B cell (primary cell): ENCODE data around the gene CCDC78. TPM values are rescaled to one million over a fixed set of nuclear protein-coding genes. Genes with fewer than 3 reads are reported as not detected.

ENCODE experiments used
- ATAC-seq: fragments of 200-7000 bp; cut with Tn5 transposase; one replicate; pipeline ENCODE4 v1.10.0; 2021; ENCODE audit warnings: low read depth, mild to moderate bottlenecking, moderate number of reproducible peaks, moderate library complexity
- CTCF ChIA-PET: fragments of 350-600 bp; sonication (Branson Sonifier 250); formaldehyde crosslinking; loops from one replicate; lab custom pipeline; 2021; ENCODE audit warnings: antibody characterized with exemption, inconsistent platforms; lab: Charles Lee
- POLR2A ChIA-PET: fragments of 350-600 bp; sonication (Branson Sonifier 250); formaldehyde crosslinking; loops from one replicate; lab custom pipeline; 2021; ENCODE audit warnings: antibody characterized with exemption; lab: Charles Lee
- DNase-seq: peaks from one replicate; pipeline ENCODE4 v3.0.0; 2013
- H2AFZ ChIP-seq: 2 replicates; pipeline ENCODE4 v1.6.1; 2012; ENCODE audit warnings: mild to moderate bottlenecking, low read depth, low read length; ENCODE audit not compliant: insufficient read depth, poor library complexity, severe bottlenecking
- H3K27ac ChIP-seq, 2 donors: 1 replicate in 1 of 2; 2 replicates in 1 of 2; pipeline ENCODE4 v1.5.1; 2012 to 2013; ENCODE audit warnings: low read length in 2 of 2, mild to moderate bottlenecking in 2 of 2, moderate library complexity in 1 of 2
- H3K27me3 ChIP-seq, 4 experiments: fragments of 200-600 bp in 1 of 4; sonication (generic) in 1 of 4; replicated peaks in 1 of 4; 1 replicate in 2 of 4; 2 replicates in 2 of 4; pipeline versions ENCODE4 v1.6.1 to v1.7.0; 2013 to 2016; ENCODE audit warnings: low read length in 3 of 4, mild to moderate bottlenecking in 2 of 4, mixed read lengths in 1 of 4, moderate library complexity in 1 of 4; ENCODE audit not compliant: insufficient read depth in 4 of 4, control insufficient read depth in 3 of 4; ENCODE audit errors: control extremely low read depth in 1 of 4
- H3K36me3 ChIP-seq, 2 experiments: replicated peaks in 1 of 2; 1 replicate in 1 of 2; 2 replicates in 1 of 2; pipeline versions ENCODE4 v1.6.1 to v1.7.1; 2013; ENCODE audit warnings: low read length in 1 of 2; ENCODE audit not compliant: insufficient read depth in 2 of 2, control insufficient read depth in 1 of 2; ENCODE audit errors: control extremely low read depth in 1 of 2, extremely low read depth in 1 of 2
- H3K4me1 ChIP-seq, 2 donors: fragments of 200-600 bp in 1 of 2; sonication (generic) in 1 of 2; 1 replicate in 1 of 2; 2 replicates in 1 of 2; pipeline versions ENCODE4 v1.5.1 to v1.6.1; 2013 to 2017; ENCODE audit warnings: low read length in 2 of 2; ENCODE audit not compliant: control insufficient read depth in 2 of 2, insufficient read depth in 2 of 2
- H3K4me2 ChIP-seq: replicated peaks from 2 replicates; pipeline ENCODE3; 2012; ENCODE audit warnings: mild to moderate bottlenecking, low read depth, low read length; ENCODE audit not compliant: poor library complexity, severe bottlenecking
- H3K4me3 ChIP-seq, 5 experiments: fragments of 200-600 bp in 1 of 5; sonication (generic) in 1 of 5; 1 replicate in 3 of 5; 2 replicates in 2 of 5; pipeline versions ENCODE4 v1.5.1 to v1.7.0; 2011 to 2016; ENCODE audit warnings: low read length in 4 of 5, mild to moderate bottlenecking in 4 of 5, low read depth in 2 of 5, control low read depth in 1 of 5, moderate library complexity in 1 of 5; ENCODE audit not compliant: insufficient read depth in 1 of 5; ENCODE audit errors: control extremely low read depth in 1 of 5, extremely low read depth in 1 of 5
- H3K79me2 ChIP-seq: fragments of 200-600 bp; sonication (generic); one replicate; pipeline ENCODE4 v1.6.0; 2016; ENCODE audit warnings: low read length; ENCODE audit not compliant: control insufficient read depth, insufficient read depth
- H3K9ac ChIP-seq: fragments of 200-600 bp; sonication (generic); 2 replicates; pipeline ENCODE4 v1.6.1; 2017; ENCODE audit warnings: mild to moderate bottlenecking, low read length, moderate library complexity
- H3K9me3 ChIP-seq, 3 donors: one replicate each; pipeline versions ENCODE4 v1.6.1 to v1.7.1; 2013; ENCODE audit warnings: low read length in 2 of 3; ENCODE audit not compliant: control insufficient read depth in 2 of 3, insufficient read depth in 1 of 3; ENCODE audit errors: control extremely low read depth in 1 of 3
- H4K20me1 ChIP-seq: 2 replicates; pipeline ENCODE4 v1.6.0; 2012; ENCODE audit warnings: mild to moderate bottlenecking, low read length; ENCODE audit not compliant: insufficient read depth, control insufficient read depth, poor library complexity, severe bottlenecking
- H3K27ac Mint-ChIP-seq: one replicate; pipeline ENCODE4 v1.8.0; 2021; ENCODE audit warnings: mixed read lengths
- H3K27me3 Mint-ChIP-seq: one replicate; pipeline ENCODE4 v1.8.0; 2021; ENCODE audit warnings: mixed read lengths
- H3K4me1 Mint-ChIP-seq: one replicate; pipeline ENCODE4 v1.8.0; 2021; ENCODE audit warnings: mixed read lengths
- H3K4me3 Mint-ChIP-seq: one replicate; pipeline ENCODE4 v1.8.0; 2021; ENCODE audit warnings: mixed read lengths
- H3K9me3 Mint-ChIP-seq: one replicate; pipeline ENCODE4 v1.8.0; 2022; ENCODE audit warnings: mixed read lengths; ENCODE audit not compliant: insufficient read depth
- CTCF ChIP-seq: fragments of 200-600 bp; IDR thresholded peaks from one replicate; pipeline ENCODE4 v1.8.0; 2022; ENCODE audit warnings: antibody characterized with exemption, mild to moderate bottlenecking
- EZH2 ChIP-seq: IDR thresholded peaks from 2 replicates; pipeline ENCODE4 v1.6.1; 2012; ENCODE audit warnings: borderline replicate concordance, low read depth, mild to moderate bottlenecking, moderate library complexity, low read length; ENCODE audit not compliant: insufficient read depth, poor library complexity, severe bottlenecking
- WGBS: methylation state at CpG from one replicate; pipeline ENCODE4 v1.1.5; 2013; ENCODE audit warnings: missing lambda C conversion rate; ENCODE audit not compliant: insufficient coverage; 5-methylcytosine and 5-hydroxymethylcytosine counted together
- intact Hi-C: fragments of 100-400 bp; cut with micrococcal nuclease; formaldehyde crosslinking; loops from one replicate; pipeline ENCODE4 v1.10.0; 2022
- polyA plus RNA-seq: library from polyadenylated mRNA; depleted of rRNA; stranded (reverse); fragments of >200 nt; gene quantifications from 2 replicates; pipeline ENCODE4 v1.2.3, GENCODE V29; 2012
- total RNA-seq, 2 donors: library from RNA; stranded (reverse); fragments of 120-200 nt in 1 of 2; gene quantifications; 1 replicate in 1 of 2; 2 replicates in 1 of 2; pipeline versions ENCODE4 v1.2.3 to v1.2.4, GENCODE V29; 2013 to 2022

CCDC78 gene
- total and polyA plus RNA-seq, 2 donors (not counting 1 experiment from before 2014, with no cell fraction given) = 11.8 to 34.2 TPM

- H3K9me3 ChIP-seq = no peaks in the 10 kb centered on the region
- Mint-ChIP-seq H3K4me1 (peaks cover 18% of the 10 kb centered on the region), H3K27me3 (no peaks in the 10 kb centered on the region), H3K9me3 (no peaks in the 10 kb centered on the region), H3K27ac (peak overlapping the region; percentile 78), H3K4me3 (peak overlapping the region; percentile 41)
- CTCF ChIA-PET = interaction anchor here (0.6 to 5.9 kb wide), 5 partner anchors 12 to 45 kb away, joined by 3 to 31 read pairs (median 9); partner anchors contain the start of genes ANTKMT and METRN
- H3K9ac ChIP-seq = no peak overlapping the region
- no peak overlapping the region for H3K27ac ChIP-seq
- no peak overlapping the region for H3K4me2 ChIP-seq
- POLR2A ChIA-PET = interaction anchor here (1.1 to 2.0 kb wide), 2 partner anchors 9 to 14 kb away, joined by 3 to 11 read pairs; no protein-coding TSS in a partner anchor
- H2AFZ ChIP-seq = no peak overlapping the region
- TF ChIP-seq CTCF (no peak), EZH2 (no peak)
- H3K4me3 ChIP-seq = no peak overlapping the region
- peaks cover 20 to 34% of the 10 kb centered on the region in 2 donors for H3K4me1 ChIP-seq
- H4K20me1 ChIP-seq = peaks cover 9% of the 10 kb centered on the region
- no peak for DNase-seq
- peaks cover 0 to under 1% of the 10 kb centered on the region in 2 experiments for H3K36me3 ChIP-seq
- intact Hi-C loops = loop anchor here (1.0 to 2.0 kb wide), 4 partner anchors 14 to 57 kb away; partner anchors contain the start of genes CHTF18, JMJD8 and RPUSD1
- ATAC-seq = no peak
- H3K79me2 ChIP-seq = peaks cover 16% of the 10 kb centered on the region
- WGBS = 97% methylated on average over 13 of the region's 15 CpGs
- no peaks in the 10 kb centered on the region for H3K27me3 ChIP-seq
These were observed 15.9 kb upstream of the CCDC78 start for GRCh38 chr16:741986-742629.
